Measurements from ENCODE around the gene UPB1. TPM values are rescaled to one million over a fixed set of nuclear protein-coding genes. Genes with fewer than 3 reads are reported as not detected.

The UPB1 gene
- total and polyA plus RNA-seq, 4 donors = 7.1 to 115 (median 58.8) TPM

- Histone ChIP-seq H3K36me3 (ENCODE audit: control insufficient read depth in 4 of 4, insufficient read depth in 3 of 4, low read depth in 1 of 4, low read length in 3 of 4) (peaks cover 0 to 7% (median 4%) of the 10 kb centered on the region in 4 donors), H3K9ac (ENCODE audit: low read depth in 1 of 2, low read length in 2 of 2) (no peak overlapping the region), H3K27ac (ENCODE audit: low read depth in 1 of 2, low read length in 2 of 2) (peak overlapping the region; percentile 45 to 72), H3K4me1 (ENCODE audit: control insufficient read depth in 4 of 4, insufficient read depth in 4 of 4, low read length in 3 of 4) (peaks cover 31 to 78% (median 56%) of the 10 kb centered on the region in 4 donors), H3K27me3 (ENCODE audit: control insufficient read depth in 4 of 4, insufficient read depth in 4 of 4, low read length in 3 of 4) (no peaks in the 10 kb centered on the region), H3K9me3 (ENCODE audit: control insufficient read depth in 4 of 4, low read length in 3 of 4) (no peaks in the 10 kb centered on the region), H3K4me3 (ENCODE audit: low read depth in 1 of 3, low read length in 3 of 3) (no peak overlapping the region)
- TF ChIP-seq, protein P1, sequence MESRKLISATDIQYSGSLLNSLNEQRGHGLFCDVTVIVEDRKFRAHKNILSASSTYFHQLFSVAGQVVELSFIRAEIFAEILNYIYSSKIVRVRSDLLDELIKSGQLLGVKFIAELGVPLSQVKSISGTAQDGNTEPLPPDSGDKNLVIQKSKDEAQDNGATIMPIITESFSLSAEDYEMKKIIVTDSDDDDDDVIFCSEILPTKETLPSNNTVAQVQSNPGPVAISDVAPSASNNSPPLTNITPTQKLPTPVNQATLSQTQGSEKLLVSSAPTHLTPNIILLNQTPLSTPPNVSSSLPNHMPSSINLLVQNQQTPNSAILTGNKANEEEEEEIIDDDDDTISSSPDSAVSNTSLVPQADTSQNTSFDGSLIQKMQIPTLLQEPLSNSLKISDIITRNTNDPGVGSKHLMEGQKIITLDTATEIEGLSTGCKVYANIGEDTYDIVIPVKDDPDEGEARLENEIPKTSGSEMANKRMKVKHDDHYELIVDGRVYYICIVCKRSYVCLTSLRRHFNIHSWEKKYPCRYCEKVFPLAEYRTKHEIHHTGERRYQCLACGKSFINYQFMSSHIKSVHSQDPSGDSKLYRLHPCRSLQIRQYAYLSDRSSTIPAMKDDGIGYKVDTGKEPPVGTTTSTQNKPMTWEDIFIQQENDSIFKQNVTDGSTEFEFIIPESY (IDR thresholded peaks at IDR 0.05) = no peak
- TF ChIP-seq HNF4G (IDR thresholded peaks at IDR 0.05) (no peak), FOXA1 (IDR thresholded peaks at IDR 0.05) (no peak), SP1 (IDR thresholded peaks at IDR 0.05) (no peak), FOXA2 (IDR thresholded peaks at IDR 0.05) (no peak), EGR1 (IDR thresholded peaks at IDR 0.05; ENCODE audit: low read depth in 2 of 2) (no peak), JUND (IDR thresholded peaks at IDR 0.05) (no peak), GABPA (IDR thresholded peaks at IDR 0.05 in 1 of 2, conservative IDR thresholded peaks at IDR 0.05 in 1 of 2) (no peak), NR2F2 (IDR thresholded peaks at IDR 0.05) (no peak), YY1 (IDR thresholded peaks at IDR 0.05) (no peak), HNF4A (conservative IDR thresholded peaks at IDR 0.05) (no peak), TAF1 (conservative IDR thresholded peaks at IDR 0.05) (no peak), RXRA (IDR thresholded peaks at IDR 0.05) (no peak), ATF3 (IDR thresholded peaks at IDR 0.05) (no peak), MAX (IDR thresholded peaks at IDR 0.05) (no peak), RAD21 (IDR thresholded peaks at IDR 0.05) (no peak)
- TF ChIP-seq, protein P2, sequence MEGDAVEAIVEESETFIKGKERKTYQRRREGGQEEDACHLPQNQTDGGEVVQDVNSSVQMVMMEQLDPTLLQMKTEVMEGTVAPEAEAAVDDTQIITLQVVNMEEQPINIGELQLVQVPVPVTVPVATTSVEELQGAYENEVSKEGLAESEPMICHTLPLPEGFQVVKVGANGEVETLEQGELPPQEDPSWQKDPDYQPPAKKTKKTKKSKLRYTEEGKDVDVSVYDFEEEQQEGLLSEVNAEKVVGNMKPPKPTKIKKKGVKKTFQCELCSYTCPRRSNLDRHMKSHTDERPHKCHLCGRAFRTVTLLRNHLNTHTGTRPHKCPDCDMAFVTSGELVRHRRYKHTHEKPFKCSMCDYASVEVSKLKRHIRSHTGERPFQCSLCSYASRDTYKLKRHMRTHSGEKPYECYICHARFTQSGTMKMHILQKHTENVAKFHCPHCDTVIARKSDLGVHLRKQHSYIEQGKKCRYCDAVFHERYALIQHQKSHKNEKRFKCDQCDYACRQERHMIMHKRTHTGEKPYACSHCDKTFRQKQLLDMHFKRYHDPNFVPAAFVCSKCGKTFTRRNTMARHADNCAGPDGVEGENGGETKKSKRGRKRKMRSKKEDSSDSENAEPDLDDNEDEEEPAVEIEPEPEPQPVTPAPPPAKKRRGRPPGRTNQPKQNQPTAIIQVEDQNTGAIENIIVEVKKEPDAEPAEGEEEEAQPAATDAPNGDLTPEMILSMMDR (IDR thresholded peaks at IDR 0.05; ENCODE audit: low read depth, low read length, missing input control) = no peak
- TF ChIP-seq, protein P3, sequence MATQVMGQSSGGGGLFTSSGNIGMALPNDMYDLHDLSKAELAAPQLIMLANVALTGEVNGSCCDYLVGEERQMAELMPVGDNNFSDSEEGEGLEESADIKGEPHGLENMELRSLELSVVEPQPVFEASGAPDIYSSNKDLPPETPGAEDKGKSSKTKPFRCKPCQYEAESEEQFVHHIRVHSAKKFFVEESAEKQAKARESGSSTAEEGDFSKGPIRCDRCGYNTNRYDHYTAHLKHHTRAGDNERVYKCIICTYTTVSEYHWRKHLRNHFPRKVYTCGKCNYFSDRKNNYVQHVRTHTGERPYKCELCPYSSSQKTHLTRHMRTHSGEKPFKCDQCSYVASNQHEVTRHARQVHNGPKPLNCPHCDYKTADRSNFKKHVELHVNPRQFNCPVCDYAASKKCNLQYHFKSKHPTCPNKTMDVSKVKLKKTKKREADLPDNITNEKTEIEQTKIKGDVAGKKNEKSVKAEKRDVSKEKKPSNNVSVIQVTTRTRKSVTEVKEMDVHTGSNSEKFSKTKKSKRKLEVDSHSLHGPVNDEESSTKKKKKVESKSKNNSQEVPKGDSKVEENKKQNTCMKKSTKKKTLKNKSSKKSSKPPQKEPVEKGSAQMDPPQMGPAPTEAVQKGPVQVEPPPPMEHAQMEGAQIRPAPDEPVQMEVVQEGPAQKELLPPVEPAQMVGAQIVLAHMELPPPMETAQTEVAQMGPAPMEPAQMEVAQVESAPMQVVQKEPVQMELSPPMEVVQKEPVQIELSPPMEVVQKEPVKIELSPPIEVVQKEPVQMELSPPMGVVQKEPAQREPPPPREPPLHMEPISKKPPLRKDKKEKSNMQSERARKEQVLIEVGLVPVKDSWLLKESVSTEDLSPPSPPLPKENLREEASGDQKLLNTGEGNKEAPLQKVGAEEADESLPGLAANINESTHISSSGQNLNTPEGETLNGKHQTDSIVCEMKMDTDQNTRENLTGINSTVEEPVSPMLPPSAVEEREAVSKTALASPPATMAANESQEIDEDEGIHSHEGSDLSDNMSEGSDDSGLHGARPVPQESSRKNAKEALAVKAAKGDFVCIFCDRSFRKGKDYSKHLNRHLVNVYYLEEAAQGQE (IDR thresholded peaks at IDR 0.05) = no peak
- WGBS = 69% methylated on average over 3 of the region's 3 CpGs
- DNase-seq (ENCODE audit: low spot score) = no peak
Observed at GRCh38 chr22:24512043-24512442, 16.9 kb downstream of the UPB1 start.

Measured in liver (tissue), 9 donors.